ENCODE data around the gene R3HDM4. TPM values are rescaled to one million over a fixed set of nuclear protein-coding genes. Genes with fewer than 3 reads are reported as not detected.

The R3HDM4 gene
- total RNA-seq, 4 donors from 2014 or later: 5.3 to 38.2 (median 21.2) TPM

DNA sequence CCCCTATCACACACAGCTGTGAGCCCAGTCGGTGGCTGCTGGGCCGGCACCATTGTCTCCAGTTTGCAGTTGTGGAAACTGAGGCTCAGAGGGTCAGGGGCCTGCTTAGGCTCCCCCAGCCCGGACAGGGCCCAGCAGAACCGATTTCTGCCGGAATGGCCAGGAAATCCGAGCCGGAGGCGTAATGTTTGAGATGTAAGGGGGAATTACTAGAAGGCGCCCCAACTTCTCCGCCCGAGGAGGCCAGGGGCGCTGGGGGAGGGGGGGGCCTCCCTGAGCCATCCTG, 5.1 kb upstream of the R3HDM4 start:
- DNase-seq: no peak
- H3K9me3 ChIP-seq: no peaks in the 10 kb centered on the region
- H3K4me1 ChIP-seq: peaks cover 0 to 38% of the 10 kb centered on the region in 2 donors
- H3K27ac ChIP-seq: no peak overlapping the region
- no peaks in the 10 kb centered on the region for H3K36me3 ChIP-seq
- no peak overlapping the region for H3K4me3 ChIP-seq
- H3K27me3 ChIP-seq: peaks cover 16 to 36% of the 10 kb centered on the region in 2 donors
- TF ChIP-seq, protein P1, sequence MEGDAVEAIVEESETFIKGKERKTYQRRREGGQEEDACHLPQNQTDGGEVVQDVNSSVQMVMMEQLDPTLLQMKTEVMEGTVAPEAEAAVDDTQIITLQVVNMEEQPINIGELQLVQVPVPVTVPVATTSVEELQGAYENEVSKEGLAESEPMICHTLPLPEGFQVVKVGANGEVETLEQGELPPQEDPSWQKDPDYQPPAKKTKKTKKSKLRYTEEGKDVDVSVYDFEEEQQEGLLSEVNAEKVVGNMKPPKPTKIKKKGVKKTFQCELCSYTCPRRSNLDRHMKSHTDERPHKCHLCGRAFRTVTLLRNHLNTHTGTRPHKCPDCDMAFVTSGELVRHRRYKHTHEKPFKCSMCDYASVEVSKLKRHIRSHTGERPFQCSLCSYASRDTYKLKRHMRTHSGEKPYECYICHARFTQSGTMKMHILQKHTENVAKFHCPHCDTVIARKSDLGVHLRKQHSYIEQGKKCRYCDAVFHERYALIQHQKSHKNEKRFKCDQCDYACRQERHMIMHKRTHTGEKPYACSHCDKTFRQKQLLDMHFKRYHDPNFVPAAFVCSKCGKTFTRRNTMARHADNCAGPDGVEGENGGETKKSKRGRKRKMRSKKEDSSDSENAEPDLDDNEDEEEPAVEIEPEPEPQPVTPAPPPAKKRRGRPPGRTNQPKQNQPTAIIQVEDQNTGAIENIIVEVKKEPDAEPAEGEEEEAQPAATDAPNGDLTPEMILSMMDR (IDR thresholded peaks at IDR 0.05): no peak
- TF ChIP-seq POLR2A (IDR thresholded peaks at IDR 0.05): no peak
- intact Hi-C loops (cut with DNase I; ENCODE audit: low total_unique reads): loop anchor here (5.0 kb wide), 1 partner anchor 51 kb away; no protein-coding TSS in a partner anchor

DNA sequence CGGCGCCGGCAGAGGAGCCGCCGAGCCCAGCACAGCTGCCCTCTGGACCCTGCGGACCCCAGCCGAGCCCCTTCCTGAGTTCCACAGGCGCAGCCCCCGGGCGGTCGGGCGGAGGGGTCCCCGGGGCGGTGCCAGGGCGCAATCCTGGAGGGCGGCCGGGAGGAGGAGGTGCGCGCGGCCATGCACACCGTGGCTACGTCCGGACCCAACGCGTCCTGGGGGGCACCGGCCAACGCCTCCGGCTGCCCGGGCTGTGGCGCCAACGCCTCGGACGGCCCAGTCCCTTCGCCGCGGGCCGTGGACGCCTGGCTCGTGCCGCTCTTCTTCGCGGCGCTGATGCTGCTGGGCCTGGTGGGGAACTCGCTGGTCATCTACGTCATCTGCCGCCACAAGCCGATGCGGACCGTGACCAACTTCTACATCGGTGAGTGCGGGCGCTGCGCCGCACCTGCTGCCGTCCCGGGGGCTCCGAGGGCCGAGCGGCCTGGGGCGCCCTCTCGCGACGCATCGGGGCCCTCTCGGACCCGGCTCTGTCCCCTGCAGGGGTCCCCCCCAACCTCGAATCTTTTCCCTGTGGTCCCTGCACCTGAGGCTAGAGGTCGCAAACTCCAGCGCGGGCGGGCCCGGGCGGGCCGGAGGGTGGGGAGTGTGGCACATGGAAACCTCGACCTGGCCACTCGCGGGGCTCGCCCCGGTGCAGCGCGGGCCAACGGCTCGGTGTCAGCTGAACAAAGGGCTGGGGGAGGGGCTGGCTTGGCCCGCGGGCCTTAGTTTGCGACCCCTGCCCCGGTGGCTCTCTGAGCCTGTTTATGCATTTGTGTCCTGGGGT, 4.5 kb upstream of the R3HDM4 start, which contains the start of gene KISS1R:
TSS of gene KISS1R (plus strand) at position 11 of the 829 bp plus-strand sequence. CDS start at position 181, 170 bp downstream.
- Histone ChIP-seq H3K27me3 (peaks cover 16 to 36% of the 10 kb centered on the region in 2 donors), H3K9me3 (no peaks in the 10 kb centered on the region), H3K27ac (no peak within 1 kb of the TSS), H3K4me3 (peak within 1 kb of the TSS in 1 of 2 donors; percentile 0), H3K36me3 (no peaks in the 10 kb centered on the region), H3K4me1 (peaks cover 0 to 38% of the 10 kb centered on the region in 2 donors)
- no peak for DNase-seq
- intact Hi-C loops (cut with DNase I; ENCODE audit: low total_unique reads): loop anchor here (5.0 kb wide), 1 partner anchor 50 kb away; no protein-coding TSS in a partner anchor
- TF ChIP-seq POLR2A (IDR thresholded peaks at IDR 0.05): no peak
- TF ChIP-seq, protein P1 (IDR thresholded peaks at IDR 0.05): peak in 3 of 4 experiments; percentile 6 to 43 (median 21)

DNA sequence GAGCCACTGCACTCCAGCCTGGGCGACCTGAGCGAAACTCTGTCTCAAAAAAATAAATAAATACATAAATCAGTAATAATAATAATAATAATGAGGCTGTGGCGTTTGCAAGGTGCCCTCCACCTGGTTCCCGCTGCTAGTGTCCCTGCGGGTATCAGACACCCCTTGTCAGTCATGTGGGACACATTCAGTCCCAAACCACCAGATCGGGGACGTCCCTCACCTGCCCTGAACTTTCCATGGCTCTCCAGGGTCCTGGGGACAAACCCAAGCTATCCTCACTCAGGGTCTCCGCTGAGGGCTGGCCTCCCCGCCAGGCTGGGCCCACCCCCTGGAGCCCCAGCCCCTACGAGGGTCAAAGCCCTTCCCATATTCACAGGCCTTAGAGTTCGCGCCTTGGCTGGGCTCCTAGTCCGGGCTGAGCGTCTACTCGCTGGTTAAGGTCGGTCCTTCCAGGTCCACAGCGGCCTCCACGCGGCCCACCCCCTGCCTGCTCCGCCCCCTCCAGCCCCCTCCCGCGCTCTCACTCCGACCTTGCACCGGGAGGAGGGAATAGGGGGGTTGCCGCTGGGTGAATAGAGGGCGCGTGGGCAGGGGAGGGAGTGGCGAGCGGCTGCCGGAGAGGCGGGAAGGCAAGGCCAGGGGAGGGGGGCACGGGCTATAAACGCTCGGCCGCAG, 3.8 kb upstream of the R3HDM4 start:
- peaks cover 16 to 36% of the 10 kb centered on the region in 2 donors for H3K27me3 ChIP-seq
- TF ChIP-seq, protein P1 (IDR thresholded peaks at IDR 0.05): no peak
- TF ChIP-seq POLR2A (IDR thresholded peaks at IDR 0.05): no peak
- peaks cover 0 to 38% of the 10 kb centered on the region in 2 donors for H3K4me1 ChIP-seq
- H3K36me3 ChIP-seq: no peaks in the 10 kb centered on the region
- intact Hi-C loops (cut with DNase I; ENCODE audit: low total_unique reads): loop anchor here (5.0 kb wide), 1 partner anchor 49 kb away; no protein-coding TSS in a partner anchor
- H3K9me3 ChIP-seq: no peaks in the 10 kb centered on the region
- DNase-seq: no peak
- no peak overlapping the region for H3K4me3 ChIP-seq
- no peak overlapping the region for H3K27ac ChIP-seq

DNA sequence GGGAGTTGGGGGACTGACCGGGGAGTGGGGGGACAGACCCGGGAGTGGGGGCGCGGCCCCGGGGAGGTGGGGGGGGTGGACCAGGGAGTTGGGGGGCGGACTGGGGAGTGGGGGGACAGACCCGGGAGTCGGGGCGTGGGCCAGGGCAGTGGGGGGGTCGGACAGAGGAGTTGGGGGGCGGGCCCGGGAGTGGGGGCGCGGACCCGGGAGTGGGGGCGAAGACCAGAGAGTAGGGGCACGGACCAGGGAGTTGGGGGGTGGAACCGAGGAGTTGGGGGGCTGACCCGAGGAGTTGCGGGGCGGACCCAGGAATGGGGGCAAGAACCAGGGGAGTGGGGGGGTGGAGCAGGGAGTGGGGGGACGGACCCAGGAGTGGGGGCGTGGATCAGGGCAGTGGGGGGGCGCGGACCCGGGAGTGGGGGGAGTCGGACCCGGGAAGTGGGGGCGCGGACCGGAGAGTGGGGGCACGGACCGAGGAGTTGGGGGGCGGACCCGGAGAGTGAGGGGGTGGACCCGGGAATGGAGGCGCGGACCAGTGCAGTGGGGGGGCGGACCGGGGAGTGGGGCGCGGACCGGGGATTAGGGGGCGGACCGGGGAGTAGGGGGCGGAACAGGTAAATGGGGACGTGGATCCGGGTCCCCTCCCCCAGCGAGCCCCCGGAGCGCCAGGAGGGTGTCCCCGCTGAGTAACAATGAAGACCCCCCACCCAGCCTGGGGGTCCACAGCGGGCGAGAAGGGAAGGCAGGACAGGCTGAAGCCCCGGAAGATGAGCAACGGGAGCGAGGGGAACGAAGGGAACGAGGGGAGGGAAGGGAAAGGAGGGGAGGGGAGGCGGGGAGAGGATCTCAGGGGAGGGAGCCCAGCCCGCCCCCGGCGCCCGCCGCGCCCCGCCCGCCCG, 589 bp downstream of the R3HDM4 start:
- Histone ChIP-seq H3K36me3 (no peaks in the 10 kb centered on the region), H3K4me1 (peaks cover 0 to 12% of the 10 kb centered on the region in 2 donors), H3K4me3 (peak overlapping the region; percentile 91 to 96), H3K27me3 (peaks cover 0 to 3% of the 10 kb centered on the region in 2 donors), H3K27ac (peak overlapping the region; percentile 55 to 90), H3K9me3 (no peaks in the 10 kb centered on the region)
- TF ChIP-seq POLR2A (IDR thresholded peaks at IDR 0.05): no peak
- TF ChIP-seq, protein P1 (IDR thresholded peaks at IDR 0.05): no peak
- DNase-seq: no peak
- intact Hi-C loops (cut with DNase I; ENCODE audit: low total_unique reads): no loop called here
